ENCODE data around the gene PROCA1. TPM values are rescaled to one million over a fixed set of nuclear protein-coding genes. Genes with fewer than 3 reads are reported as not detected.
A peak's percentile ranks its signal among the peaks of the same experiment; 100 is the strongest.

PROCA1 gene
- total and polyA plus RNA-seq, 2 of the 8 experiments (the other 6 are each of a cell fraction or from before 2014, with no cell fraction given): 21.2 to 26.3 TPM

GRCh38 chr17:28707339-28707720 lies 4.4 kb downstream of the PROCA1 start:
- ChIA-PET CTCF (ENCODE audit: partially characterized antibody) (interaction anchor here (0.9 to 1.3 kb wide), 4 partner anchors 9 to 67 kb away, joined by 3 to 4 read pairs (median 3); no protein-coding TSS in a partner anchor), POLR2A (ENCODE audit: partially characterized antibody) (interaction anchor here (0.8 to 10.1 kb wide), 15 partner anchors 9 to 228 kb away, joined by 3 to 258 read pairs (median 4); partner anchors contain the start of genes BLTP2, NEK8, RPL23A and SDF2)
- H3K4me1 ChIP-seq (replicated peaks in 1 of 4; ENCODE audit: control insufficient read depth in 3 of 4, insufficient read depth in 4 of 4, low read length in 3 of 4): peaks cover under 1 to 10% (median 6%) of the 10 kb centered on the region in 4 experiments; a peak in 6 of 7 replicates
- H3K4ac ChIP-seq (replicated peaks; ENCODE audit: insufficient read length, low read depth, low read length): no peak overlapping the region
- 0 out of 2 replicates have a peak overlapping the region, but pooled peaks have one; percentile 23 for H2BK15ac ChIP-seq (ENCODE audit: low read length)
- peaks cover 0 to 15% of the 10 kb centered on the region in 2 experiments; a peak in 2 of 4 replicates for H3K79me2 ChIP-seq (ENCODE audit: control insufficient read depth in 1 of 2, insufficient read depth in 2 of 2, low read length in 2 of 2)
- H2BK5ac ChIP-seq (ENCODE audit: low read depth, low read length): no peak overlapping the region
- no peak overlapping the region for H4K8ac ChIP-seq (ENCODE audit: extremely low read depth, insufficient read depth, low read length)
- no peak overlapping the region for H2BK120ac ChIP-seq (replicated peaks; ENCODE audit: low read depth, low read length)
- peaks cover 13% of the 10 kb centered on the region for H3K23me2 ChIP-seq (ENCODE audit: low read depth, low read length)
- FAIRE-seq (no peak), DNase-seq (ENCODE audit: low read depth in 1 of 2, low spot score in 2 of 2) (no peak)
- H2AK5ac ChIP-seq (ENCODE audit: low read depth, low read length): no peak overlapping the region
- H3K27me3 ChIP-seq (replicated peaks in 1 of 4; ENCODE audit: control insufficient read depth in 3 of 4, extremely low read depth in 1 of 4, insufficient read depth in 3 of 4, low read length in 3 of 4): no peaks in the 10 kb centered on the region
- H3K36me3 ChIP-seq (ENCODE audit: control insufficient read depth in 2 of 4, insufficient read depth in 4 of 4, low read length in 3 of 4): peaks cover 3 to 13% (median 7%) of the 10 kb centered on the region in 4 experiments; a peak in 6 of 8 replicates
- H4K91ac ChIP-seq (replicated peaks; ENCODE audit: insufficient read length, low read length): no peak overlapping the region
- no peak overlapping the region for H3K18ac ChIP-seq (ENCODE audit: extremely low read depth, low read length)
- no peak overlapping the region for H3K14ac ChIP-seq (ENCODE audit: insufficient read length)
- H2BK12ac ChIP-seq (ENCODE audit: low read depth, low read length): no peak overlapping the region
- no peak overlapping the region for H2AFZ ChIP-seq (ENCODE audit: low read length)
- no peak overlapping the region for H3K23ac ChIP-seq (ENCODE audit: insufficient read length)
- H2BK20ac ChIP-seq (ENCODE audit: low read length): no peak overlapping the region
- H3K9ac ChIP-seq (replicated peaks in 1 of 4; ENCODE audit: extremely low read depth in 1 of 4, low read depth in 3 of 4, low read length in 3 of 4): no peak overlapping the region
- peaks cover 3% of the 10 kb centered on the region; the same call in 1 of the 2 replicates for H3K79me1 ChIP-seq (ENCODE audit: low read depth, low read length)
- H4K20me1 ChIP-seq (replicated peaks in 1 of 2; ENCODE audit: control insufficient read depth in 1 of 2, insufficient read depth in 2 of 2, low read length in 2 of 2): peaks cover 8 to 10% of the 10 kb centered on the region in 2 experiments
- 94% methylated on average over 2 of the region's 2 CpGs; no CpG with 5 or more reads in 1 of the 2 experiments for WGBS, 2 experiments (ENCODE audit: extremely low coverage in 1 of 2, insufficient coverage in 1 of 2, insufficient read length in 1 of 2, insufficient replicate concordance in 2 of 2, low coverage in 1 of 2, low lambda C conversion rate in 2 of 2, missing lambda C conversion rate in 1 of 2)
- H3K4me3 ChIP-seq (ENCODE audit: extremely low read depth in 1 of 4, insufficient read depth in 2 of 4, low read depth in 3 of 4, low read length in 4 of 4): no peak overlapping the region
- no peak overlapping the region for H3K56ac ChIP-seq (replicated peaks; ENCODE audit: insufficient read length, low read depth, low read length)
- no peak overlapping the region for H4K5ac ChIP-seq (ENCODE audit: insufficient read length, low read depth, low read length)
- no peaks in the 10 kb centered on the region for H3K9me3 ChIP-seq (ENCODE audit: insufficient read depth in 2 of 2, low read depth in 1 of 2, low read length in 1 of 2)
- H3K27ac ChIP-seq (ENCODE audit: low read depth, low read length): no peak overlapping the region
- H3K4me2 ChIP-seq (ENCODE audit: insufficient read depth in 1 of 2, low read depth in 2 of 2, low read length in 2 of 2): 0 out of 4 replicates have a peak overlapping the region, but pooled peaks of 1 of the 2 experiments have one; percentile 0
- TF ChIP-seq SIRT6 (IDR thresholded peaks at IDR 0.05; ENCODE audit: low read length): no peak
